ENCODE data around the gene DENND1A.

Gene DENND1A

GRCh38 chr9:123568691-123569688 lies 360.9 kb downstream of the DENND1A start:
- DNase-seq (ENCODE audit: low read depth) = no peak

- no peak for DNase-seq (ENCODE audit: low read depth)
Measured at GRCh38 chr9:123567013-123567412, 362.9 kb downstream of the DENND1A start.

- DNase-seq (ENCODE audit: low read depth) = no peak
Measured at GRCh38 chr9:123564652-123565051, 365.3 kb downstream of the DENND1A start.

GRCh38 chr9:123562844-123563346 lies 367.0 kb downstream of the DENND1A start:
- DNase-seq (ENCODE audit: low read depth) = no peak

GRCh38 chr9:123561046-123561445 lies 368.9 kb downstream of the DENND1A start:
- no peak for DNase-seq (ENCODE audit: low read depth)

GRCh38 chr9:123556464-123557435 lies 373.2 kb downstream of the DENND1A start:
- no peak for DNase-seq (ENCODE audit: low read depth)

- DNase-seq (ENCODE audit: low read depth) = no peak
Measured at GRCh38 chr9:123555646-123556045, 374.3 kb downstream of the DENND1A start.

- no peak for DNase-seq (ENCODE audit: low read depth)
Measured at GRCh38 chr9:123552530-123552929, 377.4 kb downstream of the DENND1A start.

- DNase-seq (ENCODE audit: low read depth) = no peak
Measured at GRCh38 chr9:123551734-123552133, 378.2 kb downstream of the DENND1A start.

GRCh38 chr9:123550797-123551196 lies 379.1 kb downstream of the DENND1A start:
- no peak for DNase-seq (ENCODE audit: low read depth)

GRCh38 chr9:123550012-123550411 lies 379.9 kb downstream of the DENND1A start:
- DNase-seq (ENCODE audit: low read depth) = no peak

- DNase-seq (ENCODE audit: low read depth) = no peak
Measured at GRCh38 chr9:123548741-123549545, 381.0 kb downstream of the DENND1A start.

- no peak for DNase-seq (ENCODE audit: low read depth)
Measured at GRCh38 chr9:123544007-123544827, 385.7 kb downstream of the DENND1A start.

- no peak for DNase-seq (ENCODE audit: low read depth)
Measured at GRCh38 chr9:123543492-123543891, 386.4 kb downstream of the DENND1A start.

- no peak for DNase-seq (ENCODE audit: low read depth)
Measured at GRCh38 chr9:123542435-123543225, 387.3 kb downstream of the DENND1A start.

- DNase-seq (ENCODE audit: low read depth) = no peak
Measured at GRCh38 chr9:123541411-123541810, 388.5 kb downstream of the DENND1A start.

- DNase-seq (ENCODE audit: low read depth) = no peak
Measured at GRCh38 chr9:123540457-123540856, 389.5 kb downstream of the DENND1A start.

- DNase-seq (ENCODE audit: low read depth) = no peak
Measured at GRCh38 chr9:123537809-123538208, 392.1 kb downstream of the DENND1A start.

GRCh38 chr9:123536455-123536868 lies 393.5 kb downstream of the DENND1A start:
- DNase-seq (ENCODE audit: low read depth) = no peak

GRCh38 chr9:123534336-123534735 lies 395.6 kb downstream of the DENND1A start:
- DNase-seq (ENCODE audit: low read depth) = no peak

All from stimulated activated CD8-positive, alpha-beta memory T cell treated with anti-CD3 and anti-CD28 coated beads, Interleukin-12 subunit alpha, Interleukin-12 subunit beta, amount 100 ng/mL, for 4 hours (primary cell).